Panc1 (cell line): Measurements from ENCODE around the gene NDUFA13. TPM values are rescaled to one million over a fixed set of nuclear protein-coding genes. Genes with fewer than 3 reads are reported as not detected.

ENCODE experiments used
- ATAC-seq: fragments of 200-7000 bp; cut with Tn5 transposase; 2 replicates; pipeline ENCODE4 v1.9.1; 2020; ENCODE audit warnings: mild to moderate bottlenecking, moderate library complexity
- BruUV-seq: library from RNA; stranded (reverse); fragments of 400-500 nt; replicated peaks from 2 replicates; lab custom pipeline; 2021; lab: Mats Ljungman, UMichigan
- CTCF ChIA-PET: fragments of 300-600 bp; sonication (Branson Sonifier 250); formaldehyde crosslinking; loops from one replicate; lab custom pipeline; 2022; ENCODE audit warnings: antibody characterized with exemption; lab: Charles Lee
- POLR2A ChIA-PET: fragments of 300-600 bp; sonication (Branson Sonifier 250); formaldehyde crosslinking; loops from one replicate; lab custom pipeline; 2022; ENCODE audit warnings: antibody characterized with exemption; lab: Charles Lee
- DNase-seq: peaks from one replicate; pipeline ENCODE4 v3.0.0-alpha.2; 2010; ENCODE audit warnings: low read depth, low spot score
- H3K27ac ChIP-seq: 2 replicates; pipeline ENCODE4 v1.5.1; 2011; ENCODE audit warnings: mild to moderate bottlenecking, low read length, inconsistent platforms
- H3K27me3 ChIP-seq: fragments of 200-500 bp; sonication (Bioruptor generic); 2 replicates; pipeline ENCODE4 v1.6.0; 2014; ENCODE audit warnings: low read length, inconsistent platforms; ENCODE audit not compliant: control insufficient read depth, insufficient read depth
- H3K36me3 ChIP-seq: fragments of 200-500 bp; sonication (Bioruptor generic); 2 replicates; pipeline ENCODE4 v1.5.1; 2014; ENCODE audit warnings: inconsistent platforms, mild to moderate bottlenecking, low read length, moderate library complexity; ENCODE audit not compliant: control insufficient read depth, insufficient read depth
- H3K4me1 ChIP-seq: 2 replicates; pipeline ENCODE4 v1.5.1; 2011; ENCODE audit warnings: inconsistent platforms, mild to moderate bottlenecking, low read length, moderate library complexity; ENCODE audit not compliant: control insufficient read depth, insufficient read depth
- H3K4me3 ChIP-seq, 2 experiments: 2 replicates each; pipeline ENCODE4 v1.5.1; 2011 to 2012; ENCODE audit warnings: low read depth in 2 of 2, low read length in 2 of 2, mild to moderate bottlenecking in 2 of 2, inconsistent platforms in 1 of 2, moderate library complexity in 1 of 2
- H3K9me3 ChIP-seq: fragments of 200-500 bp; sonication (Bioruptor generic); 2 replicates; pipeline ENCODE4 v1.5.1; 2014; ENCODE audit warnings: low read depth, mild to moderate bottlenecking, inconsistent platforms, low read length, moderate library complexity; ENCODE audit not compliant: control insufficient read depth, insufficient read depth
- POLR2AphosphoS5 ChIP-seq: IDR thresholded peaks from 2 replicates; pipeline ENCODE4 v1.6.1; 2012; ENCODE audit warnings: mild to moderate bottlenecking, low read depth, low read length, moderate library complexity
- REST ChIP-seq, 2 experiments: IDR thresholded peaks; 2 replicates each; pipeline ENCODE4 v1.6.1; 2011 to 2012; ENCODE audit warnings: low read depth in 2 of 2, control low read depth in 1 of 2, low read length in 1 of 2, mild to moderate bottlenecking in 1 of 2, moderate library complexity in 1 of 2; ENCODE audit not compliant: insufficient read depth in 1 of 2
- SIN3A ChIP-seq: IDR thresholded peaks from 2 replicates; pipeline ENCODE4 v1.6.1; 2012; ENCODE audit warnings: low read depth, mild to moderate bottlenecking, low read length, moderate library complexity, borderline replicate concordance; ENCODE audit not compliant: insufficient read depth
- TCF7L2 ChIP-seq: IDR thresholded peaks from 2 replicates; pipeline ENCODE4 v1.6.1; 2011; ENCODE audit warnings: mild to moderate bottlenecking, low read depth, low read length, inconsistent platforms
- in situ Hi-C: cut with HindIII; loops from 2 replicates; pipeline ENCODE4 v1.10.0; 2016; ENCODE audit warnings: low sequenced_read_pairs, low pct_unique_long_range_greater_than_20kb
- intact Hi-C: fragments of 100-400 bp; cut with micrococcal nuclease; formaldehyde crosslinking; loops from one replicate; pipeline ENCODE4 v1.10.0; 2022; ENCODE audit not compliant: unreplicated experiment
- total RNA-seq: library from RNA; stranded (reverse); gene quantifications from one replicate; pipeline ENCODE4 v1.2.1, GENCODE V29; 2021; ENCODE audit not compliant: unreplicated experiment
- TF ChIP-seq, protein P1 (sequence below): fragments of 450-650 bp; IDR thresholded peaks from 2 replicates; pipeline ENCODE4 v1.5.1; 2017; ENCODE audit warnings: mild to moderate bottlenecking

The NDUFA13 gene
- total RNA-seq, 1 experiment from 2014 or later, result 287 TPM

DNA sequence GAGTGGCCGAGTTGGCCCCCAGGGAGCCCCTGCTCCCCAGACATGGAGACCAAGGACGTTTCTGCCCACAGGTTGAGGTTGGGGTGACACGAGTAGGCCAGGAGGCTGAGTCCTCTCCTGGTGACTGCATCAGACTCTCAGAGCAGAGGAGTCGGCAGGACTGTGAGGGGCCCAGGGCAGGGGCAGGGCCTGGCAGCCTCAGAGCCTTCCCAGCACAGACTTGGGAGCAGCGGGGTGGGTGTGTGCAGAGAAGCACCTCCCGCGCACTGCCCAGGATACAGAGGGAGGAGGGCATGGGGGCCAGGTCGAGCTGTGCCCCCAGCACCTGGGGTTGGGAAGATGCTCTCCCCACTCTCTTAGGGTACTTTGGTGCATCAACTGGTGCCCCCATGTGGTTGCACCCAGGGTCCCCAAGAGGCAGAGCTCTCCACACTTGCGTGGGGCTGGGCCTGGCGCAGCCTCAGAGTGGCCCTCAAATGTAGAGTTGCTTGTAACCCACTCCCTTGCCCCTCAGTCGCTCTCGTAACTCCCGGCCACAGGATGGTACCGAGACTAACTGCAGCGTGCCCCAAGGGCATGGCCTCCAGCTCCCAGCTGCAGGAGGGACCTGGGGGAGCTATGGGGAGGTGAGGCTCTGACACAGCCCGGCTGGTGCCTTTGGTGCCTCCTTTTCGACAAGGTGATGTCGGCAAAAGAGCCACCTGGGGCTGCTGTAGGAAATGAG is 16.6 kb upstream of the NDUFA13 start:
- in situ Hi-C loops (no loop called here), intact Hi-C loops (no loop called here)
- DNase-seq, result no peak
- BruUV-seq, result no TSS peak
- CTCF ChIA-PET, result no interaction called here
- POLR2A ChIA-PET, result no interaction called here
- ATAC-seq, result no peak
- Histone ChIP-seq H3K27me3 (no peaks in the 10 kb centered on the region), H3K27ac (no peak overlapping the region), H3K4me3 (no peak overlapping the region), H3K9me3 (no peaks in the 10 kb centered on the region), H3K36me3 (no peaks in the 10 kb centered on the region), H3K4me1 (no peaks in the 10 kb centered on the region)
- TF ChIP-seq REST (IDR thresholded peaks at IDR 0.05; ENCODE audit: insufficient read depth in 1 of 2, low read depth in 2 of 2, low read length in 1 of 2) (no peak), SIN3A (no peak), POLR2AphosphoS5 (no peak), TCF7L2 (no peak)
- TF ChIP-seq, protein P1, sequence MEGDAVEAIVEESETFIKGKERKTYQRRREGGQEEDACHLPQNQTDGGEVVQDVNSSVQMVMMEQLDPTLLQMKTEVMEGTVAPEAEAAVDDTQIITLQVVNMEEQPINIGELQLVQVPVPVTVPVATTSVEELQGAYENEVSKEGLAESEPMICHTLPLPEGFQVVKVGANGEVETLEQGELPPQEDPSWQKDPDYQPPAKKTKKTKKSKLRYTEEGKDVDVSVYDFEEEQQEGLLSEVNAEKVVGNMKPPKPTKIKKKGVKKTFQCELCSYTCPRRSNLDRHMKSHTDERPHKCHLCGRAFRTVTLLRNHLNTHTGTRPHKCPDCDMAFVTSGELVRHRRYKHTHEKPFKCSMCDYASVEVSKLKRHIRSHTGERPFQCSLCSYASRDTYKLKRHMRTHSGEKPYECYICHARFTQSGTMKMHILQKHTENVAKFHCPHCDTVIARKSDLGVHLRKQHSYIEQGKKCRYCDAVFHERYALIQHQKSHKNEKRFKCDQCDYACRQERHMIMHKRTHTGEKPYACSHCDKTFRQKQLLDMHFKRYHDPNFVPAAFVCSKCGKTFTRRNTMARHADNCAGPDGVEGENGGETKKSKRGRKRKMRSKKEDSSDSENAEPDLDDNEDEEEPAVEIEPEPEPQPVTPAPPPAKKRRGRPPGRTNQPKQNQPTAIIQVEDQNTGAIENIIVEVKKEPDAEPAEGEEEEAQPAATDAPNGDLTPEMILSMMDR, result no peak

DNA sequence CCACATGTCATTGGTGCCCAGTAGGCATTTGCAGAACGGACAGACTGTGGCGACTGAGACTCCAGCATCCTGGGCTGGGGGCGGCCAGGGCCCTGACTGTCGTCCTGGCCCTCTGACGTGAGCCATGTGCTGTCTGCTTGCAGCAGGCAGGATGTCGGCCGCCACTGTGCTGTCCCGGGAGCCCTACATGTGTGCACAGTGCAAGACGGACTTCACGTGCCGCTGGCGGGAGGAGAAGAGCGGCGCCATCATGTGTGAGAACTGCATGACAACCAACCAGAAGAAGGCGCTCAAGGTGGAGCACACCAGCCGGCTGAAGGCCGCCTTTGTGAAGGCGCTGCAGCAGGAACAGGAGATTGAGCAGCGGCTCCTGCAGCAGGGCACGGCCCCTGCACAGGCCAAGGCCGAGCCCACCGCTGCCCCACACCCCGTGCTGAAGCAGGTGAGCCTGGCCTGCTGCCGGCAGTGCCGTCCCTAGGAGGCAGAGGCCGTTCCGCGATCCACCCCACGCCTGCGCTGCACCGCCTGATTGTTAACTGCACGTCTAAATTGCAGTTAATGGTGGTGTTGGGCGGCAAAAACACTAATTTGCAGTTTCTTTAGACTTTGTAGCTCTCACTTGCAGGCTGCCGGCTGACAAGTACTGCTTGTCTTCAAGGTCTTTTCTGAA is 14.9 kb upstream of the NDUFA13 start:
- no peaks in the 10 kb centered on the region for H3K36me3 ChIP-seq
- no peaks in the 10 kb centered on the region for H3K4me1 ChIP-seq
- H3K4me3 ChIP-seq, result no peak overlapping the region
- DNase-seq (no peak), ATAC-seq (no peak)
- H3K27me3 ChIP-seq, result no peaks in the 10 kb centered on the region
- intact Hi-C loops, result no loop called here
- in situ Hi-C loops, result no loop called here
- H3K9me3 ChIP-seq, result no peaks in the 10 kb centered on the region
- no peak overlapping the region for H3K27ac ChIP-seq
- BruUV-seq, result no TSS peak
- TF ChIP-seq, protein P1, result no peak
- TF ChIP-seq REST (IDR thresholded peaks at IDR 0.05; ENCODE audit: insufficient read depth in 1 of 2, low read depth in 2 of 2, low read length in 1 of 2) (no peak), SIN3A (no peak)
- POLR2A ChIA-PET, result no interaction called here
- CTCF ChIA-PET, result interaction anchor here (0.6 kb wide), 1 partner anchor 11 kb away, joined by 3 read pairs; no protein-coding TSS in a partner anchor
